Esophagus (tissue), 2 donors: ENCODE measurements around the gene MFNG. TPM values are rescaled to one million over a fixed set of nuclear protein-coding genes. Genes with fewer than 3 reads are reported as not detected.

Experiments used
- H3K27ac ChIP-seq, 2 donors: one replicate each; pipeline ENCODE4 v1.5.1; 2013; ENCODE audit warnings: low read depth in 2 of 2, mild to moderate bottlenecking in 2 of 2, inconsistent platforms in 1 of 2, low read length in 1 of 2, moderate library complexity in 1 of 2
- H3K27me3 ChIP-seq, 2 donors: one replicate each; pipeline ENCODE4 v1.6.1; 2013; ENCODE audit warnings: low read length in 2 of 2, control low read depth in 1 of 2, mild to moderate bottlenecking in 1 of 2; ENCODE audit not compliant: insufficient read depth in 2 of 2, control insufficient read depth in 1 of 2
- H3K36me3 ChIP-seq, 2 donors: one replicate each; pipeline ENCODE4 v1.6.1; 2013; ENCODE audit warnings: low read length in 1 of 2; ENCODE audit not compliant: control insufficient read depth in 2 of 2, insufficient read depth in 2 of 2
- H3K4me1 ChIP-seq, 2 donors: one replicate each; pipeline ENCODE4 v1.6.1; 2013; ENCODE audit warnings: low read length in 1 of 2; ENCODE audit not compliant: control insufficient read depth in 2 of 2, insufficient read depth in 2 of 2
- H3K4me3 ChIP-seq, 2 donors: one replicate each; pipeline ENCODE4 v1.5.1; 2013; ENCODE audit warnings: low read length in 2 of 2, mild to moderate bottlenecking in 2 of 2, low read depth in 1 of 2, moderate library complexity in 1 of 2
- H3K9me3 ChIP-seq, 2 donors: one replicate each; pipeline ENCODE4 v1.6.1; 2013; ENCODE audit warnings: mild to moderate bottlenecking in 2 of 2, low read depth in 1 of 2, low read length in 1 of 2, moderate library complexity in 1 of 2; ENCODE audit not compliant: control insufficient read depth in 2 of 2, insufficient read depth in 1 of 2
- WGBS, 2 donors: extraction: QIAGEN DNeasy Blood & Tissue Kit; methylation state at CpG; one replicate each; pipeline ENCODE4 v1.1.7; 2013; 5-methylcytosine and 5-hydroxymethylcytosine counted together
- polyA plus RNA-seq, 2 donors: library from polyadenylated mRNA; stranded (reverse); fragments of 200-250 nt; gene quantifications; one replicate each; pipeline ENCODE4 v1.2.3, GENCODE V29; 2013
- donor health status: healthy with polysubstance abuse.
- donor health status: Bipolar disorder and iron deficiency.

The MFNG gene
- polyA plus RNA-seq, 2 donors = 2.6 to 3.1 TPM

DNA sequence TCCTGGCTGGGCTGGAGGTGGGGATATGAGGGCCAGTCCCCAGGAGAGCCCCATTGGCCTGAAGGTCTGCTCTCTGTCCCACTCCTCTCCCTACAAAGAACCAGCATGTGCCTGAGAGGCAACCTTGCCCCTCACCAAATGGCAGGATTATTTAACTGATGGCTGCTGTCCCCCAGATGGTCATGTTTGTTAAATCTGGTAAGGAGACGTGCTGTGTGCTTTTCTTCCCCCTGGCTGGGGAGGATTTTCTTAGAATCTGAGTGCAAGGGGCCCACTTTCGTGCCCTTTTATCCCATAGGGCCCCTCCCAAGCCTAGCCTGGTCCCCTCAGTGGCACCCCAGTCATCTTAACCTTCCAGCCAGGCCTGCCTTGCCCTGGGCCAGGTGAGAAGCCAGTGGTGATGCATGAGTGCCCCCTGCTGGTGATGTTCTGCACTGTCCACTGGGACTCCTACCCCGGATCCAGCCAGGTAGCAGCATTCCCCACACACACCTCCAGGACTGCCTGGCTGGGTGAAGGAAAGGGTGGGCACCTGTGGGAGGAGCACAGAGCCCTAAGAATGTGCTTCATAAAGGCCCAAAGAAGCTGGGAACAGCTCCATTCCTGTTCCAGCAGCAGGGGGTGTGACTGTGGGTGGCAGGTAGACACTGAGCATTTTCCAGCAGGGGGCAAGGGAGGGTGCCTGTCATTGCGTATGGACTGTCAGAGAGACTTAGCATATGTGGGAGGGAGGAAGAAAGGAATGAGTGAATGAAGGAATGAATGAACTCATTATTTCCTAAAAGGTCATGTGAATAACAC lies 28.9 kb downstream of the MFNG start:
- Histone ChIP-seq H3K27ac (no peak overlapping the region), H3K4me3 (no peak overlapping the region), H3K9me3 (no peaks in the 10 kb centered on the region), H3K36me3 (no peaks in the 10 kb centered on the region), H3K27me3 (no peaks in the 10 kb centered on the region), H3K4me1 (no peaks in the 10 kb centered on the region)
- WGBS, 2 donors = 31 to 32% methylated on average over 4 of the region's 4 CpGs

DNA sequence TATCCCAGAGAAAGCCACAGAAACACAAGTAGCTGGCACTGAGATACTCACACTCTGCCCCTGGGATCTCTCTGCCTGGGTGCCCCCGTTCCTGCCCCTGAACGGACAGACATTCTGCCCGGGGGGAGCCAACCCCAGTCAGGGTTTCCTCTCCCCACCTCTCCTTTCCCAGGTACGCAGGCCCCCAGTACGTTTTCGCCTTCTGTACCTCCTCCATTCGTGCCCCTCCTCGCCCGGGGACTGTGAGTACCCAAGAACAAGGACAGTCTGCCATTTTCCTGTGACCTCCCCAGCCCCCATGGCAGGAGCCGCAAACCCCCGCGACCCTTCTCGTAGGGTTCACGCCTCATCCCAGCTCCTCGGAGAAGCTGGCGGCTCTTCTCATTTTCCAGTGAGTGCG lies 29.8 kb downstream of the MFNG start:
- no peaks in the 10 kb centered on the region for H3K36me3 ChIP-seq
- H3K4me3 ChIP-seq = no peak overlapping the region
- H3K4me1 ChIP-seq = no peaks in the 10 kb centered on the region
- no peaks in the 10 kb centered on the region for H3K27me3 ChIP-seq
- H3K9me3 ChIP-seq = no peaks in the 10 kb centered on the region
- WGBS, 2 donors = 65 to 74% methylated on average over 17 of the region's 17 CpGs
- H3K27ac ChIP-seq = no peak overlapping the region

DNA sequence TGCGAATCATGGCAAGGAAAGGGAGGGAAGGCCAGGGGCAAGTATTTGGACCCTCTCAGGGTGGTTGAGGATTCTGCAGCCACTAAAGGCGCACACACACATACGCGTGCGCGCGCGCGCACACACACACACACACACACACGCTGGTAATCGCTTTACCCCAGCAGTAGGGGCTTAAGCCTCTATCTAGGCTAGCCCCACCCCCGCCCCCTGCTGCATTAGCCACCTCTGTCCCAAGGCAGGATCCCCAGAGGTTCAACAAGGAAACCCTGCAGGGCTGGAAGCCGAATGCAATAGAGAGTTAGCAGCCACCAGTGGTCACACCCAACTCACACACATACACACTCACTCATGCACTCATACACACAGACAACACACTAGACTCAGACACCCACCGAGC lies 30.3 kb downstream of the MFNG start:
- no peaks in the 10 kb centered on the region for H3K36me3 ChIP-seq
- WGBS, 2 donors = 68 to 77% methylated on average over 14 of the region's 14 CpGs
- no peaks in the 10 kb centered on the region for H3K9me3 ChIP-seq
- H3K4me3 ChIP-seq = no peak overlapping the region
- no peaks in the 10 kb centered on the region for H3K4me1 ChIP-seq
- no peak overlapping the region for H3K27ac ChIP-seq
- no peaks in the 10 kb centered on the region for H3K27me3 ChIP-seq

DNA sequence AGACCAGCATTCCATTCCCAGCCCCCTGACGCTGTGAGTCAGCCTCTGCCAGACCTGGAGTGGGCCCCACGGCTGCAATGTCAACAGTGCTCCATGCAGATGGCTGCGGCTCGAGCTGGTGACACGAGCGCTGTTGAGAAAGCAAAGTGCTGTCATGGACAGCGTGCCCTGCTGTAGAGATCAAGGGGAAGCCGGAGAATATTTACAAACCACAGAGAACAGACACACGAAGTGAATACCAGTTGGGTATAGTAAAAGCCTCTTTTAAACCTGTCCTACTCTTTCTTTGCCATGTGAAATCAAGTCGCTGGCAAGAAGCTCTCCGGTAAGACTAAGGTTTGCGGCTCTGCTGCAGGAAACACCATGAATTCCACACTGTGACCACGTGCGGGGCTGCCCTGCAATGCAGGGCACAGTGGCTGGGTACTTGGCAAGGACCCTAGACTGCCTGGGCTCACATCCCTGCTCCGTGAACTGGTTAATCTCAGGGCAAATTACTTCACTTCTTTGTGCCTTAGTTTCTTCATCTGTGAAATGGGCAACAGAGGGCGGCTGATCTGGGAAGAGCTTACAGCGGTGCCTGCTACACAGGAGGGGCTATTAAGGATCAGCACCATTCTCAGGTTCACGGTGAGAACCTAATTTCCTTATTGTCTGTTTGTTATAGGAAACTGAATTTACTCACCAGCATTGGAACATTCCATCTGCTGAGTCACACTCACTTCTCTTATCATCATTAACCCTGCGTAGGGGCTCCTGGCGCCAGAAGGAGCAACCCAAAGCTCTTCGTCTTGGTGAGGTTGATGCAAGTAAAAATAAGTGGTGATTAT lies 31.1 kb downstream of the MFNG start:
- Histone ChIP-seq H3K4me3 (no peak overlapping the region), H3K9me3 (no peaks in the 10 kb centered on the region), H3K27ac (no peak overlapping the region), H3K4me1 (no peaks in the 10 kb centered on the region), H3K27me3 (no peaks in the 10 kb centered on the region), H3K36me3 (no peaks in the 10 kb centered on the region)
- 32 to 40% methylated on average over 21 of the region's 21 CpGs for WGBS, 2 donors

DNA sequence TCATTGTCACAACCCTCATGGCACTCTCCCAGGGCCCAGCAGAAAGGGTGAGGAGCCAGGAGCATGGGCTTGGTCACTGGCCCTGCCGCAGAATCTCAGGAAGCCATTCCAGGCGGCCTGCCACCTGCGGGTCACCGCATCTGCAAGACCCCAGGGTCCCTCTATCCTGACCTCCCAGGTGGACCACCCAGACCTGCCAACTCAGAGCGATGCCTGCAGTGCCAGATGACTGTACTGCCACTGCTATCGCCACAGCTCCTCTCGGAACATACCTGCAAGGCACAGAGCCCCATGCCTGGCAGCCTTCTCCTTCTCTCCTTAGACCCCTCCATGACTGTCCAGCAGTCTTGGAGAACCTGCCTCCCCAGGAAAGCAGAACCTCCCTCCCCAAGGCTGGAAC lies 32.5 kb downstream of the MFNG start:
- Histone ChIP-seq H3K27ac (no peak overlapping the region), H3K4me3 (no peak overlapping the region), H3K36me3 (no peaks in the 10 kb centered on the region), H3K9me3 (no peaks in the 10 kb centered on the region), H3K4me1 (no peaks in the 10 kb centered on the region), H3K27me3 (no peaks in the 10 kb centered on the region)
- 89 to 92% methylated on average over 7 of the region's 7 CpGs for WGBS, 2 donors

DNA sequence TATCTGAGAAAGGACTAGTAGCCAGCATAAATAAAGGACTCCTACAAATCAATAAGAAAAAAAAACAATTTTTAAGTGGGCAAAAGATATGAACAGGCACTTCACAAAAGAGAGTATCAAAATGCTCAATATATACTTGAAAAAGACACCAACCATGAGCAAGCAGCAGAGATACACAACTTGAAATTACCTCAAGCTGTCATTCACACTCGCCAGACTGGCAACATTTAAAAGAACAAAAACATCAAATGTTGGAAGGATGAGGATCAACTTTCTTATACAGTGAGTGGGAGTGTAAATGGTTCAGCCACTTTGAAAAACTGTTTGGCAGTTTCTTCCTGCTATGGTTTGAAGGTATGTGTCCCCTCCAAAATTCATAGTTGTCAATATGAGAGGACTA lies 35.0 kb downstream of the MFNG start:
- Histone ChIP-seq H3K27me3 (no peaks in the 10 kb centered on the region), H3K27ac (no peak overlapping the region), H3K4me3 (no peak overlapping the region), H3K4me1 (no peaks in the 10 kb centered on the region), H3K9me3 (no peaks in the 10 kb centered on the region), H3K36me3 (no peaks in the 10 kb centered on the region)
- 43 to 81% methylated on average over 1 of the region's 1 CpG for WGBS, 2 donors

DNA sequence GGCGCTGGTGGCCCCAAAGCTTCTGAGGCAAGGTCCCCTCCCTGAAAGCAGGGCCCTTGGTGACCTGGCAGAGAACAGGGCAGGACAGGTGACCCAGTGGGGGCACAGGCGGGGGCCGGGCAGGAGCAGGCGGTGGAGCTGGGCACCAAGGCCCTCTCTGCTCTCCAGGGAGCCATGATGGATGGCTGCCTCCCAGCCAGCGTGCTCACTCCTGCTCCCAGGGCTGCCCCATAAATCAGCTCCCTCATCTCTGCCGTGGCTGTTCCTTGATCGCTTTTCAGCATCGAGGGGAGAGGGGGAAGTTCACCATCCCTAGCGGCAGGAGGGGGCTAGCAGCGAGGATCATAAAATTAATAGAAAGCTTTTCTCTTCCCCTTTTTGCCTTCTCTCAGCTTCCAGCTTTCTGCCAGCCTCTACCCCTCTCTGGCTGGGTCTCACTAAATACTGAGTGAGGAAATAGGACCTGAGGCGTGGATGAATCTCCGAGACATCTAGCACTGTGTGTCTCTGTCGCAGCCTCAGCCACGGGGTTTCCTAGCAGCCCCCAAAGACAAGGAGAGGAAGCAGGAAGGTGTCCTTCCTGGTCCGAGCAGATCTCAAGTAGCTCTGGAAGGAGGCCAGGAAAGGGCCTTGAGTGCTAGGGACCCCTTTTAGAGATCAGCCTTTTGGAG lies 36.7 kb downstream of the MFNG start:
- Histone ChIP-seq H3K36me3 (no peaks in the 10 kb centered on the region), H3K4me3 (no peak overlapping the region), H3K27ac (no peak overlapping the region), H3K4me1 (no peaks in the 10 kb centered on the region), H3K9me3 (no peaks in the 10 kb centered on the region), H3K27me3 (no peaks in the 10 kb centered on the region)
- 53 to 60% methylated on average over 15 of the region's 15 CpGs for WGBS, 2 donors

DNA sequence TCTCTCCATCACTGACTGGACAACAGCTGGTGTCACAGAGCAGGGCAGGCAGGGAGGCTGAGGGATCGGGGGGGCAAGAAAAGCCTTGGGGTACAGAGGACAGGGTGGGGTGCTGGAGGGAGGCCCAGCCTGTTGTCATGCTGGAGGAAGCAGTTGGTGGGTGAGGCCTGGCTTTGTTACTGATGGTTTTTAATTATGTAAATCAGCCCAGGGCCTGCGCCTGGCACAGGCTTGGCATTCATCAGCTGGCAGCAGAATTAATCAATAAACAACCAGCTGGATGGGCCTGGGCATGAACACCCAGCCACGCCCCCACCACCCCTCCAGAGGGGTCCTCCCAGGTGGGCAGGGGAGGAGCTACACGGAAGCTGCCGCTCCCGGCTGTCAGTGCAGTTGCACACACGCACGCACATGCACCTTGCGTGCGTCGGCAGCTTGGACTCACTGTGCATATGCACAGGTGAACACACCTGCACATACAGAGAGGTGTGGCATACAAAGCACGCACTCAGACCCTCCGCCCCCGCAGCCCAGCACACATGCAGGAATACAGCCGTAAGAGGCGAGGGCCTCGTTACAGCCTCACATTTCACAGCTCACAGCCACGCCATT lies 37.6 kb downstream of the MFNG start:
- no peaks in the 10 kb centered on the region for H3K9me3 ChIP-seq
- H3K4me3 ChIP-seq = no peak overlapping the region
- H3K36me3 ChIP-seq = no peaks in the 10 kb centered on the region
- H3K4me1 ChIP-seq = no peaks in the 10 kb centered on the region
- H3K27ac ChIP-seq = no peak overlapping the region
- 49 to 50% methylated on average over 18 of the region's 18 CpGs for WGBS, 2 donors
- no peaks in the 10 kb centered on the region for H3K27me3 ChIP-seq

DNA sequence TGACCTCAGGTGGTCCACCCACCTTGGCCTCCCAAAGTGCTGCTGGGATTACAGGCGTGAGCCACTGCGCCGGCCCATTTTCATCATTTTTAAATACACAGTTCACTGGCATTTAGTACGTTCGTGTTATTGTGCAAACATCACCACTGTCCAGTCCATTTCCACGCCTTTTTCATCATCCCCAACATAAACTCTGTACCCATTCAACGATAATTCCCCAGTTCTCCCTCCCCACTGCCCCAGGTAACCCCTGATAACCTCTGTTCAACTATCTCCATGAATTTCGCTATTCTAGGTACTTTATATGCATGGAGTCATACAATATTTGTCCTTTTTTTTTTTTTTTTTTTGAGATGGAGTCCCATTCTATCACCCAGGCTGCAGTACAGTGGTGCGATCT lies 40.7 kb downstream of the MFNG start:
- Histone ChIP-seq H3K9me3 (peaks cover 0 to 8% of the 10 kb centered on the region in 2 donors), H3K4me3 (no peak overlapping the region), H3K27me3 (peaks cover 0 to 3% of the 10 kb centered on the region in 2 donors)

More for the DNA sequence above, 40.7 kb downstream of the MFNG start:
- H3K27ac ChIP-seq = no peak overlapping the region
- H3K36me3 ChIP-seq = no peaks in the 10 kb centered on the region
- 78 to 81% methylated on average over 9 of the region's 9 CpGs for WGBS, 2 donors
- H3K4me1 ChIP-seq = no peaks in the 10 kb centered on the region
